HEK293T (cell line): ENCODE measurements around the gene NME7.

Experiments used
- CTCF ChIA-PET: fragments of 350-600 bp; formaldehyde crosslinking; extraction: SDS; loops from one replicate; lab custom pipeline; 2021; ENCODE audit warnings: antibody characterized with exemption, inconsistent platforms; lab: Yijun Ruan, JAX
- POLR2A ChIA-PET: fragments of 350-600 bp; formaldehyde crosslinking; extraction: SDS; loops from one replicate; lab custom pipeline; 2020; ENCODE audit warnings: antibody characterized with exemption, inconsistent platforms; lab: Yijun Ruan, JAX
- DNase-seq: peaks from one replicate; pipeline ENCODE4 v3.0.0; 2012; ENCODE audit warnings: mixed read lengths; ENCODE audit errors: extremely low spot score
- ARNT ChIP-seq: fragments of 450-650 bp; IDR thresholded peaks from 2 replicates; pipeline ENCODE4 v1.6.1; 2017; ENCODE audit warnings: mild to moderate bottlenecking
- BHLHE40 ChIP-seq: fragments of 450-650 bp; IDR thresholded peaks from 2 replicates; pipeline ENCODE4 v1.6.1; 2016; ENCODE audit warnings: mild to moderate bottlenecking, moderate library complexity, borderline replicate concordance
- CTBP1 ChIP-seq: fragments of 450-650 bp; IDR thresholded peaks from 2 replicates; pipeline ENCODE4 v1.6.1; 2016; ENCODE audit warnings: borderline replicate concordance
- ELF4 ChIP-seq: fragments of 450-650 bp; IDR thresholded peaks from 2 replicates; pipeline ENCODE4 v1.6.1; 2017; ENCODE audit warnings: antibody characterized with exemption
- FOXA1 ChIP-seq: fragments of 450-650 bp; IDR thresholded peaks from 2 replicates; pipeline ENCODE4 v1.6.1; 2016; ENCODE audit warnings: mild to moderate bottlenecking
- FOXK2 ChIP-seq: fragments of 450-650 bp; IDR thresholded peaks from 2 replicates; pipeline ENCODE4 v1.6.1; 2016; ENCODE audit warnings: mild to moderate bottlenecking
- FOXM1 ChIP-seq: fragments of 450-650 bp; IDR thresholded peaks from 2 replicates; pipeline ENCODE4 v1.6.1; 2017; ENCODE audit warnings: mild to moderate bottlenecking, borderline replicate concordance
- HDGF ChIP-seq: fragments of 450-650 bp; IDR thresholded peaks from 2 replicates; pipeline ENCODE4 v1.6.1; 2017; ENCODE audit warnings: antibody characterized with exemption, borderline replicate concordance
- L3MBTL2 ChIP-seq: fragments of 450-650 bp; conservative IDR thresholded peaks from 2 replicates; pipeline ENCODE4 v1.6.1; 2016; ENCODE audit warnings: mild to moderate bottlenecking
- LEF1 ChIP-seq: fragments of 450-650 bp; IDR thresholded peaks from 2 replicates; pipeline ENCODE4 v1.6.1; 2017; ENCODE audit warnings: mild to moderate bottlenecking, borderline replicate concordance
- NFRKB ChIP-seq: fragments of 450-650 bp; IDR thresholded peaks from 2 replicates; pipeline ENCODE4 v1.6.1; 2016; ENCODE audit warnings: mild to moderate bottlenecking, moderate library complexity
- PKNOX1 ChIP-seq: fragments of 450-650 bp; IDR thresholded peaks from 2 replicates; pipeline ENCODE4 v1.6.1; 2016
- SP1 ChIP-seq: fragments of 450-650 bp; IDR thresholded peaks from 2 replicates; pipeline ENCODE4 v1.6.1; 2017
- SUZ12 ChIP-seq: fragments of 450-650 bp; IDR thresholded peaks from 2 replicates; pipeline ENCODE4 v1.6.1; 2016; ENCODE audit warnings: mild to moderate bottlenecking
- TARDBP ChIP-seq: fragments of 450-650 bp; IDR thresholded peaks from 2 replicates; pipeline ENCODE4 v1.6.1; 2016
- ZNF384 ChIP-seq: fragments of 450-650 bp; IDR thresholded peaks from 2 replicates; pipeline ENCODE4 v1.6.1; 2016

NME7 gene

DNA sequence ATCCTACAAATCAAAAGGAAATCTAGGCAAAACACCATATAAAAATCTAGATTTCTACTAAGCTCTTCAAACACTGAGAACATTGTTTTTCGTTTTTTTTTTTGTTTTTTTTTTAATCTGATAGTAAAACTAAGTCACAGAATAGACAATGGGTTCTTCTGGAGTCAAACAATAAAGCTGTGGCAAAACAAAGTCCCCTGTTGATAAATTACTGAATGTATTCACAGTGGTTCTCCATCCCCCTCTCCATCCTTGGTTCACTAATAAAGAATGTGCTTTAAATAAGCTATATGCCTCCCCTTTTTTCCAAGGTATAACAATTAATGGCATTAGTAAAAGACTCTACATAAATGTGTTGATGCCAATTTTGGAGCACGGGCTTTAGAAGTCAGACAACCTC is 277.8 kb downstream of the NME7 start:
- no peak for DNase-seq
- POLR2A ChIA-PET = no interaction called here
- CTCF ChIA-PET = no interaction called here
- TF ChIP-seq FOXA1 (no peak), PKNOX1 (no peak), FOXM1 (no peak), SP1 (no peak), NFRKB (no peak), ZNF384 (no peak), CTBP1 (no peak), FOXK2 (no peak), BHLHE40 (no peak), HDGF (no peak), ELF4 (no peak), ARNT (no peak), SUZ12 (no peak), LEF1 (no peak), L3MBTL2 (no peak), TARDBP (no peak)

GRCh38 chr1:169087876-169088275 is 279.7 kb downstream of the NME7 start:
- TF ChIP-seq HDGF = no peak
- TF ChIP-seq TARDBP = no peak
- no peak for TF ChIP-seq PKNOX1
- TF ChIP-seq ZNF384 = no peak
- TF ChIP-seq LEF1 = no peak
- no peak for TF ChIP-seq L3MBTL2
- no peak for TF ChIP-seq FOXK2
- TF ChIP-seq SP1 = no peak
- TF ChIP-seq ARNT = no peak
- TF ChIP-seq FOXM1 = no peak
- no peak for TF ChIP-seq SUZ12
- no peak for TF ChIP-seq NFRKB
- no peak for TF ChIP-seq BHLHE40
- TF ChIP-seq CTBP1 = no peak
- no peak for TF ChIP-seq FOXA1
- ChIA-PET CTCF (no interaction called here), POLR2A (interaction anchor here (1.0 kb wide), 1 partner anchor 20 kb away, joined by 4 read pairs; no protein-coding TSS in a partner anchor)
- no peak for DNase-seq

- CTCF ChIA-PET = no interaction called here
- POLR2A ChIA-PET = interaction anchor here (1.0 kb wide), 1 partner anchor 21 kb away, joined by 4 read pairs; no protein-coding TSS in a partner anchor
- TF ChIP-seq TARDBP = no peak
- TF ChIP-seq L3MBTL2 = no peak
- TF ChIP-seq ELF4 = no peak
- no peak for TF ChIP-seq FOXM1
- no peak for TF ChIP-seq ZNF384
- TF ChIP-seq CTBP1 = no peak
- no peak for TF ChIP-seq ARNT
- TF ChIP-seq SP1 = no peak
- TF ChIP-seq FOXK2 = no peak
- DNase-seq = no peak
Measured at GRCh38 chr1:169086603-169087455, 280.8 kb downstream of the NME7 start.

- ChIA-PET CTCF (no interaction called here), POLR2A (no interaction called here)
- no peak for DNase-seq
- TF ChIP-seq TARDBP (no peak), SUZ12 (no peak), FOXA1 (no peak), FOXM1 (no peak), PKNOX1 (no peak), CTBP1 (no peak), FOXK2 (no peak), HDGF (no peak), ELF4 (no peak), NFRKB (no peak), ZNF384 (no peak), BHLHE40 (no peak)
Measured at GRCh38 chr1:169085911-169086310, 281.7 kb downstream of the NME7 start.
